HG03520 (cell line): Measurements from ENCODE around the gene GUCY1B1.
"Not testable (repeated sequence)": the region's sequence is repeated elsewhere in the genome, so short reads cannot be mapped to it uniquely, and the experiment has no call there.

Experiments
- ATAC-seq: cut with Tn5 transposase; IDR thresholded peaks from one replicate; pipeline ENCODE4 v1.9.1; 2021; ENCODE audit warnings: mild to moderate bottlenecking, moderate library complexity; ENCODE audit not compliant: unreplicated experiment

GUCY1B1 gene

GRCh38 chr4:155797581-155797980, 38.8 kb downstream of the GUCY1B1 start:
- ATAC-seq, result not testable (repeated sequence)

GRCh38 chr4:155799116-155799793, 40.4 kb downstream of the GUCY1B1 start:
- no peak for ATAC-seq

DNA sequence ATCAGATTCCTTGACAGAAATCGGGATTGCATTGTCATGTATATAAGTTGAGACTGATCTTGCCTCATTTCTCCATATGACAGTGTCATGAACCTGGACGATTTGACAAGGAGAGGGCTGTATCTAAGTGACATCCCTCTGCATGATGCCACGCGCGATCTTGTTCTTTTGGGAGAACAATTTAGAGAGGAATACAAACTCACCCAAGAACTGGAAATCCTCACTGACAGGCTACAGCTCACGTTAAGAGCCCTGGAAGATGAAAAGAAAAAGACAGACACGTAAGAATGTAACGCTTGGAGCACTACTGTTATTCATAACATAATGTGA, 40.9 kb downstream of the GUCY1B1 start:
- ATAC-seq, result no peak

DNA sequence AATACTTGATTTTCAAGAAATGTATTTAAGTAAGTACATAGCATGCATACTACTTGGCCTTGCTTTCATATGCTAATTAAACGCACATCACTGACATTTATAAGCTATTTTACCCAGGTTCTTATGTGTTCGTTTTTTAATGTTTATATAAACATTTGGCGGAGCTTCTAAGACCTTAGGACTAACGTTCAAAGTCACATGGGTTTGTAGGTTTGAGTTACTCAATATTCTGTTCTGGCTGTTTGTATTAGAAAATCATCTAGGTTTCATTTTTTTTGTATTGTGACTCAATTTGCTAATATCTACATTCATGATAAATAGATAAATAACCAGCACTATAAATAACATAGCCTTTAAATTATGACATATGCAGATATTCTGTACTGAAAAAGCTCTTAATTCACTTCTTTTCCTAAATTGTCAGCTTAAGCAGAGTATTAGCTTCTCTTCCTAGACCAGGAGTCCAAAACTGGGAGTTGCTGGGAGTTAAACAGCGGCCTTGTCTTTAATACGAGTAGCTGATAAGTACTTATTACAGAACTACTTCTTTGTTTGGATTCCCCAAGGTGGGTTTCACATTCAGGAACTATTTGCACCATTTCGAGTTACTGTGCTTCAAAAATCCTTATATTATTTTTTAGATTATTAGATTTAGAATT, 42.0 kb downstream of the GUCY1B1 start:
- ATAC-seq, result no peak

DNA sequence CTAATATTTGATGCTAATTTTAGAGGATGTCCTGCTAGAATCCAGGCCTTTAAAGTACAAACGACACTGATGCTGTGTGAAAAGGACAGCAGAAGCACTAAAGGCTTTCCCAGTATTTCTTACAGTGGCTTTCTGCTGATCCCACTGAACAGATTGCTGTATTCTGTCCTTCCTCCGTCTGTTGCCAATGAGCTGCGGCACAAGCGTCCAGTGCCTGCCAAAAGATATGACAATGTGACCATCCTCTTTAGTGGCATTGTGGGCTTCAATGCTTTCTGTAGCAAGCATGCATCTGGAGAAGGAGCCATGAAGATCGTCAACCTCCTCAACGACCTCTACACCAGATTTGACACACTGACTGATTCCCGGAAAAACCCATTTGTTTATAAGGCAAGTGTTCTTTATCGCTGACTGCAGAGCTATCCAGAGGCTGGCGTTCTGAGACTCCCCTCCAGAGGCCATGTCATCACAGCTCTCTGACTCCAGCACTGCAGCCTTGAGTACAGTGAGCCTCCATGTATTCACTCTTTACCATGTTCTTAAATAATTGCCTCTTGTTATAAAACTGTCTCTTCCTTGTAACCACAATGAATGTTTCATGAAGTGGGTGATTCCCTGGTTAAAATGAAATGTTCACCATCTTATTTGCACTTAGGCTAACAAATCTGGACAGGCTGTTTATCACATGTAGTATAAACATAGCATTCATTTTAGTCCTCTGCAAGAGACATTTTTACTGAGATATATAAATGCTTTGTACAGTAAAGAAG, 43.6 kb downstream of the GUCY1B1 start:
- no peak for ATAC-seq

GRCh38 chr4:155805016-155805415, 46.2 kb downstream of the GUCY1B1 start:
- no peak for ATAC-seq

GRCh38 chr4:155807021-155807420, 48.2 kb downstream of the GUCY1B1 start:
- no peak for ATAC-seq

DNA sequence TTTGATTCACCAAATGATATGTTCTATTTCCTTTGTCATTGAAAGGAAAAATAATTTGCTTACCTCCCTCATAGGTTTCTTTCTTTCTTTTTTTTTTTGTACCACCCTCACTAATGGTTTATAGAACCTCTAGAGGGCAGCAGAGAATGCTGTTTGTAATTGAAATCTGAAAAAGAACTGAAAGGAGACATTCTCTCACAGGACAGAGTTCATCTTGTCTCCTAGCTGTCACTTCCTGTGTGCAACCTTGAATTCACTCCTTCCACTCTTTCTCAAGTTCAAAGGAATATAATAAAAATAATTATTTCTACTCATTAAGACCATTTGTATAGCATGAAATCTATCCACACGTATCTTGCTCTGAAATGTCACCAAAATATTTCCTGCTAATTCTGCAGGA, 51.0 kb downstream of the GUCY1B1 start:
- peak; percentile 99 for ATAC-seq

DNA sequence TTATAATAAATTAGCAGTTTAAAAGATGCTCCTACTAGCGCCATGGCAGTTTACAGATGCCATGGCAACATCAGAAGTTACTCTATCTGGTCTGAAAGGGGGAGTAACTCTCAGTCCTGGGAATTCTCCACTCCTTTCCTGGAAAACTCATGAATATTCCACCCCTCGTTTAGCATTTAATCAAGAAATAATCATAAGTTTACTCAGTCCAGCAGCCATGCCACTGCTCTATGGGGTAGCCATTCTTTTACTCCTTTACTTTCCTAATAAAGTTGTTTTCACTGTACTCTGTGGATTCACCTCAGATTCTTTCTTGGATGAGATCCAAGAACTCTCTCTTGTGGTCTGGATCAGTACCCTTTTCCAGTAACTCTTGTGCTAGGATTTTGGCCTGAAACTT, 52.3 kb downstream of the GUCY1B1 start:
- ATAC-seq, result no peak

DNA sequence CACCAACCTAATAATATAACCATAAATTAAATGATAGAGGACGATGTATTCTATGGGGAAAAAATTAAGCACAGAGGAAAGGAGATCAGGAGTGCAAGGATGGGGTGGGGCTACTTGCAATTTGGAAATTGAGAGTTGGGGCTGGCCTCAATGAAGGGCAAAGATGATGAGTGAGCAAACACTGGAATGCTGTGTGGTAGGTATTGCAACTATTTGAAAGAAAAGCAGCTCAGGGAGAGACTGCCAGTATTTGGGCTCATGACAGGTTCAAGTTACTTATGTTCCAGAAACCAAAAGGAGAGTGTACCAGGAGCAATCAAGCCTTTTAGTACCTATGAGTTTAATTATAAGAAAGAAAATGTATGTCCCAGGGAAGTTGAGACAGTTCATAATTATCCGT, 59.8 kb downstream of the GUCY1B1 start:
- no peak for ATAC-seq

DNA sequence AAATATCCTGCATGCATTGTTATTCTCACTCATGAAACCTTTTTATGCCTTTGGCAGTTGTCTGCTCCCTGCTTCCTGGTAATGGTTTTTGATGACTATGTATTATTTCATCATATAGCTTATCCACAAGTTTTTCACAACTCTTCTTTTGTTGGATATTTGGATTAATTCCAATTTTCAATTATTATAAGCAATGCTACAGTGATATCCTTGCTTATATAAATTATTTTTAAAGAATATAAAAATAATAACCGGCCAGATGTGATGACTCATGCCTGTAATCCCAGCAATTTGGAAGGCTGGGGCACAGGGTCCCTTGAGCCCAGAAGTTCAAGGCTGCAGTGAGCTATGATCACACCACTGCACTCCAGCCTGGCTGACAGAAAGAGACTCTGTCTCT, 60.2 kb downstream of the GUCY1B1 start:
- no peak for ATAC-seq

GRCh38 chr4:155820887-155821518, 62.2 kb downstream of the GUCY1B1 start:
- no peak for ATAC-seq

DNA sequence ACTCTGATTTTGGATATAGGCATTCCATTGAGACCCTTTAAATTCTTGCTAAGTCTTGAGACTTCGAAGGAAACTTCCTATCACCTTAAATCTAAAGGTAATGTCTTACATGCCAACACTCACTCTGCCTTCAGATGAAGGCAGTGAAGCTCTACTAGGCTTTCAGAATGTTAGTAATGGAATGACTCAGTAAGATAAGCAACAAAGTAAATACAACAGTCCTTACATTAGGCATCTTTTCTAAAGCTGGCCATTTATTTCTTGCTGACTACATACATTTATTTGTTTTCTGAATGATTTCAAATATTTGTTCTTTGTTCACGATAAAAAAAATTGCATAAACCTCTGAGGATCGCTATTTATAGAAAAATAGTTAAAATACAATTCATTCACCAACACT, 63.8 kb downstream of the GUCY1B1 start:
- ATAC-seq, result no peak

DNA sequence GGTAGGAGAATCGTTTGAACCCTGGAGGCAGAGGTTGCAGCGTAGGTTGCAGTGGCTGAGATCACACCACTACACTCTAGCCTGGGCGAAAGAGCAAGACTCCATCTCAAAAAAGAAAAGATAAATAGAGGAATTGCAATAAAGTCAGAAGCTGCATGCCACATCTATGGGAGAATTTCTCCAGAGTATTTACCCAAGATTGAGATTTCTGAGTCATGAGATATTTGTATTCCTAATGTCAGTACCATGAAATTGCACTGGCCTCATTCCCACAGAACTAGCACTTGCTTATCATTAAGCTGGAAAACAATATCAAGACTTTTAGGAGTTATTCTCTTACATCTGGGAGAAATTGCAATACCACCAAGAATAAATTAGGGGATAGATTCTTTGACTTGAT, 69.8 kb downstream of the GUCY1B1 start:
- no peak for ATAC-seq

GRCh38 chr4:155832664-155833063, 73.8 kb downstream of the GUCY1B1 start:
- no peak for ATAC-seq

DNA sequence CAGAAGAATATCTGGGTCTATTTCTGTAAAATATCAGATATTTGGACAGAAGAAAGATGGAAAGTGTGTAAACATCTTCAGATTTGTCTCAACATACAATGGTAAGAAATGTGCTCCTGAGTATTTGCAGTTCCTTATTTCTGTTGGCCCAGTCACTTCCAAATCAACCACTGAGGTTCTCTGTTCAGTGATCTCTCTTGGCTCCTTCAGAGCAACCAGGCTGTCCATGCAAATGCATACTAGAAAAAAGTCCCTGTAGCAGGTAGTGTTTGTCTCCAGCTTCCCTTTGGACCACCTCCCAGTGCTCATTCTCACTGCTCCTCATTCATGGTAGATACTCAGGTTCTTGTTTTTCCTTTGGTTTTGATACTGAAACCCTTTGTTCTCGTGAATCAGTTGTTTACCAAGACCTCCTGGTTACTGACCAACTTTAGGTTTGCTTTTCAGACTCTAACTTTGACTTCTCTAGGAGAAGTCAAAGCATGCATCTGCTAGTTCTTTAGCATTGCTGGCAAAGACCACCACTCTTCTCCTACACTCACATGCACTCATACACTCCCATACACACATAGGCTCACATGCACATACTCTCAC, 78.5 kb downstream of the GUCY1B1 start:
- ATAC-seq, result peak; percentile 47

GRCh38 chr4:155842080-155842479, 83.3 kb downstream of the GUCY1B1 start:
- ATAC-seq, result no peak

- ATAC-seq, result no peak
Observed at GRCh38 chr4:155846929-155847328, 88.1 kb downstream of the GUCY1B1 start.

DNA sequence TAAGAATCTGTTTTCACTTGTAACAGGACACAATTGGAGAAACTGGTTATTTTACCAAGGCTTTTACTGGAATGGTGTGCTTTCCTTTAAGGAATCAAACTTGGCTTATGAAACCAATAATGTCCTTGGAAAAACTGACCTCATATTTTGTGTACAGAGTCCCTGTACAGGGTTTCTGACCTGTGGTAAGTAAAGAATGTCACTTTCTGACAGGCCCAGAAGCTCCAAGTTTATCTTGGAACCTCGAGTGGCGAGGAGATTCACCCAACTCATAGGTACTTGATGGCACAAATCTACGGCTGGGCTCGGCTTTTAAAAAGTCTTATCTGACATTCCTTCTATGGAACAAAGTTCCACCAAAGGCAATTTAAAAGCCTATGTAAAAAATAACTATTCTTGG, 90.2 kb downstream of the GUCY1B1 start:
- no peak for ATAC-seq

GRCh38 chr4:155853189-155853588, 94.4 kb downstream of the GUCY1B1 start:
- ATAC-seq, result no peak

DNA sequence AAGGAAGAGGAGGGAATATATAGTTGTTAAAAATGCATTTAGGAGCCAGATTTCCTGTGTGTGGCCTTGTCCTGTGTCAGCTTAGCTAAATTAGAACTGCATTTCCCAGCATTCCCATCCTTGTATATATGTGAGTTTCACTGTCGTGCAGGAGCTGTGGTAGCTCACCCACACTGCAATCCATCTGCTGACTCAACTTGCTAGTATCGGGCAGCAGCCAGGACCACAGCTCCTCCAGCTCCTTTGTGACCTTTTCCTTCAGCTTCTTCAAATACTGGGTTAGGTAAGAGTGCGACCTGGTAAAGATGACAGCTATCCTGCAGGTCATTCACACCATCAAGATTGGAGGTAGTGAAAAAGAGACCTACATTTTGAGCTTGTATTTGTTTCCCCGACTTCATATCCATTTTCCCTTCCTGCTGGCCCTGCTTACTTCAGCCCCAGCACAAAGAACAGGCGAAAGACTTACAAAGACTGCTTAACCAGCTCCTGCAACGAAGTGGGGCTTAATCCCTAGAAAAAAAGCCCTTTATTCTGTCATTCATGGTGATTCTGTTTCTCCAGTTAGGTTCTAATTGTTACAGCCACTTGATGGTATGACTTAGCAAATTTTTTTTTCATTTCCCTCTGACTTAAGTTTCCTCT, 95.9 kb downstream of the GUCY1B1 start:
- no peak for ATAC-seq
